ENCODE results near the gene CCDC171.

GRCh38 chr9:16013366-16013765, 460.5 kb downstream of the CCDC171 start:
- TF ChIP-seq POLR2A (IDR thresholded peaks at IDR 0.05): no peak
- no peak for TF ChIP-seq EP300 (IDR thresholded peaks at IDR 0.05; ENCODE audit: low read depth)
